Chondrocyte (in vitro differentiated cells): Measurements from ENCODE around the gene STUB1. TPM values are rescaled to one million over a fixed set of nuclear protein-coding genes. Genes with fewer than 3 reads are reported as not detected.

Source experiments
- DNase-seq: peaks from one replicate; pipeline ENCODE4 v3.0.0; 2021; ENCODE audit warnings: mixed read lengths, low spot score
- H3K27ac Mint-ChIP-seq: one replicate; pipeline ENCODE4 v1.8.0; 2021; ENCODE audit warnings: mild to moderate bottlenecking, moderate library complexity, mixed read lengths; ENCODE audit not compliant: unreplicated experiment
- H3K27me3 Mint-ChIP-seq: 2 replicates; pipeline ENCODE4 v1.8.0; 2021; ENCODE audit warnings: low read depth, mixed read lengths
- H3K36me3 Mint-ChIP-seq: 2 replicates; pipeline ENCODE4 v1.8.0; 2021; ENCODE audit warnings: low read depth, mixed read lengths
- H3K4me1 Mint-ChIP-seq: 2 replicates; pipeline ENCODE4 v1.8.0; 2021; ENCODE audit warnings: low read depth, mild to moderate bottlenecking, mixed read lengths
- H3K4me3 Mint-ChIP-seq: one replicate; pipeline ENCODE4 v1.8.0; 2021; ENCODE audit warnings: mild to moderate bottlenecking, moderate library complexity, mixed read lengths; ENCODE audit not compliant: unreplicated experiment
- H3K9me3 Mint-ChIP-seq: 2 replicates; pipeline ENCODE4 v1.8.0; 2021; ENCODE audit warnings: low read depth, mixed read lengths
- CTCF ChIP-seq: fragments of 200-600 bp; sonication (generic); IDR thresholded peaks from 2 replicates; pipeline ENCODE4 v1.5.0; 2021; ENCODE audit warnings: antibody characterized with exemption, mild to moderate bottlenecking, moderate library complexity
- total RNA-seq: library from RNA; stranded (reverse); gene quantifications from 3 replicates; pipeline ENCODE4 v1.2.1, GENCODE V29; 2021

STUB1 gene
- total RNA-seq, 1 donor from 2014 or later = 89.7 TPM

GRCh38 chr16:705431-706188, 25.4 kb downstream of the STUB1 start, which contains the start of gene FBXL16:
Gene FBXL16 (minus strand): TSS chr16:705801. CDS start chr16:697405, 8,396 bp downstream.
- H3K9me3 Mint-ChIP-seq = no peaks in the 10 kb centered on the region
- peaks cover 6% of the 10 kb centered on the region for H3K4me1 Mint-ChIP-seq
- peak within 1 kb of the TSS; percentile 22 for H3K4me3 Mint-ChIP-seq
- no peak for DNase-seq
- no peak within 1 kb of the TSS for H3K27ac Mint-ChIP-seq
- H3K27me3 Mint-ChIP-seq = peaks cover 43% of the 10 kb centered on the region
- no peak for TF ChIP-seq CTCF
- H3K36me3 Mint-ChIP-seq = peaks cover 1% of the 10 kb centered on the region

- no peak for DNase-seq
- H3K27me3 Mint-ChIP-seq = peaks cover 43% of the 10 kb centered on the region
- peaks cover 6% of the 10 kb centered on the region for H3K4me1 Mint-ChIP-seq
- H3K36me3 Mint-ChIP-seq = peaks cover 1% of the 10 kb centered on the region
- no peak for TF ChIP-seq CTCF
- no peak overlapping the region for H3K27ac Mint-ChIP-seq
- no peaks in the 10 kb centered on the region for H3K9me3 Mint-ChIP-seq
- H3K4me3 Mint-ChIP-seq = peak overlapping the region; percentile 22
Measured at GRCh38 chr16:706189-707061, 26.2 kb downstream of the STUB1 start.

GRCh38 chr16:707062-707538, 26.9 kb downstream of the STUB1 start:
- TF ChIP-seq CTCF = no peak
- peaks cover 1% of the 10 kb centered on the region for H3K36me3 Mint-ChIP-seq
- no peak for DNase-seq
- H3K4me3 Mint-ChIP-seq = no peak overlapping the region
- H3K27ac Mint-ChIP-seq = no peak overlapping the region
- no peaks in the 10 kb centered on the region for H3K9me3 Mint-ChIP-seq
- peaks cover 6% of the 10 kb centered on the region for H3K4me1 Mint-ChIP-seq
- H3K27me3 Mint-ChIP-seq = peaks cover 37% of the 10 kb centered on the region

GRCh38 chr16:708019-708418, 27.8 kb downstream of the STUB1 start:
- H3K36me3 Mint-ChIP-seq = no peaks in the 10 kb centered on the region
- no peaks in the 10 kb centered on the region for H3K9me3 Mint-ChIP-seq
- H3K27me3 Mint-ChIP-seq = peaks cover 29% of the 10 kb centered on the region
- H3K4me1 Mint-ChIP-seq = peaks cover 12% of the 10 kb centered on the region
- no peak overlapping the region for H3K4me3 Mint-ChIP-seq
- no peak for TF ChIP-seq CTCF
- no peak for DNase-seq
- no peak overlapping the region for H3K27ac Mint-ChIP-seq

- H3K27me3 Mint-ChIP-seq = peaks cover 24% of the 10 kb centered on the region
- no peak for TF ChIP-seq CTCF
- peaks cover 12% of the 10 kb centered on the region for H3K4me1 Mint-ChIP-seq
- H3K4me3 Mint-ChIP-seq = no peak overlapping the region
- no peaks in the 10 kb centered on the region for H3K36me3 Mint-ChIP-seq
- H3K9me3 Mint-ChIP-seq = no peaks in the 10 kb centered on the region
- DNase-seq = no peak
- H3K27ac Mint-ChIP-seq = no peak overlapping the region
Measured at GRCh38 chr16:708959-709358, 28.7 kb downstream of the STUB1 start.
